Sigmoid colon (tissue), 4 donors: ENCODE data around the gene ARID3C.

Experiments used
- CTCF ChIP-seq, 4 experiments: fragments of 450-650 bp in 3 of 4; fragments of 200-600 bp in 1 of 4; IDR thresholded peaks; one replicate each; pipeline ENCODE4 v1.5.1; 2016 to 2019; ENCODE audit warnings: antibody characterized with exemption in 4 of 4, mild to moderate bottlenecking in 3 of 4, moderate library complexity in 2 of 4
- POLR2AphosphoS5 ChIP-seq, 4 donors: sonication (generic); formaldehyde crosslinking; IDR thresholded peaks; one replicate each; pipeline ENCODE4 v1.6.1; 2017; ENCODE audit warnings: antibody characterized with exemption in 4 of 4

- TF ChIP-seq CTCF (IDR thresholded peaks at IDR 0.05) (no peak), POLR2AphosphoS5 (IDR thresholded peaks at IDR 0.05) (no peak)
Measured at GRCh38 chr9:34577400-34578240, 51.2 kb downstream of the ARID3C start.
